ENCODE results near the gene TNPO2.
"Not testable (repeated sequence)": the region's sequence is repeated elsewhere in the genome, so short reads cannot be mapped to it uniquely, and the experiment has no call there.

Gene TNPO2

GRCh38 chr19:12730064-12730463 is 6.3 kb upstream of the TNPO2 start:
- no peak overlapping the region for H3K4me3 ChIP-seq (ENCODE audit: severe bottlenecking)
- no peaks in the 10 kb centered on the region for H3K27me3 ChIP-seq (ENCODE audit: insufficient read depth, poor library complexity, severe bottlenecking)
- H3K4me1 ChIP-seq (ENCODE audit: insufficient read depth, poor library complexity, severe bottlenecking), result no peaks in the 10 kb centered on the region
- no peak for ATAC-seq (ENCODE audit: low read depth)
- TF ChIP-seq, protein P1, sequence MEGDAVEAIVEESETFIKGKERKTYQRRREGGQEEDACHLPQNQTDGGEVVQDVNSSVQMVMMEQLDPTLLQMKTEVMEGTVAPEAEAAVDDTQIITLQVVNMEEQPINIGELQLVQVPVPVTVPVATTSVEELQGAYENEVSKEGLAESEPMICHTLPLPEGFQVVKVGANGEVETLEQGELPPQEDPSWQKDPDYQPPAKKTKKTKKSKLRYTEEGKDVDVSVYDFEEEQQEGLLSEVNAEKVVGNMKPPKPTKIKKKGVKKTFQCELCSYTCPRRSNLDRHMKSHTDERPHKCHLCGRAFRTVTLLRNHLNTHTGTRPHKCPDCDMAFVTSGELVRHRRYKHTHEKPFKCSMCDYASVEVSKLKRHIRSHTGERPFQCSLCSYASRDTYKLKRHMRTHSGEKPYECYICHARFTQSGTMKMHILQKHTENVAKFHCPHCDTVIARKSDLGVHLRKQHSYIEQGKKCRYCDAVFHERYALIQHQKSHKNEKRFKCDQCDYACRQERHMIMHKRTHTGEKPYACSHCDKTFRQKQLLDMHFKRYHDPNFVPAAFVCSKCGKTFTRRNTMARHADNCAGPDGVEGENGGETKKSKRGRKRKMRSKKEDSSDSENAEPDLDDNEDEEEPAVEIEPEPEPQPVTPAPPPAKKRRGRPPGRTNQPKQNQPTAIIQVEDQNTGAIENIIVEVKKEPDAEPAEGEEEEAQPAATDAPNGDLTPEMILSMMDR (IDR thresholded peaks at IDR 0.05; ENCODE audit: poor library complexity, severe bottlenecking), result no peak
- H3K36me3 ChIP-seq (ENCODE audit: low read depth), result peaks cover 28% of the 10 kb centered on the region
- H3K9me3 ChIP-seq (ENCODE audit: severe bottlenecking), result no peaks in the 10 kb centered on the region
- DNase-seq (ENCODE audit: low spot score), result no peak
- no peak overlapping the region for H3K27ac ChIP-seq (ENCODE audit: poor library complexity, severe bottlenecking)

GRCh38 chr19:12727745-12728433 is 4.2 kb upstream of the TNPO2 start:
- ATAC-seq (ENCODE audit: low read depth) (no peak), DNase-seq (ENCODE audit: low spot score) (no peak)
- no peak overlapping the region for H3K27ac ChIP-seq (ENCODE audit: poor library complexity, severe bottlenecking)
- TF ChIP-seq, protein P1 (IDR thresholded peaks at IDR 0.05; ENCODE audit: poor library complexity, severe bottlenecking), result no peak
- H3K4me1 ChIP-seq (ENCODE audit: insufficient read depth, poor library complexity, severe bottlenecking), result no peaks in the 10 kb centered on the region
- peaks cover 25% of the 10 kb centered on the region for H3K36me3 ChIP-seq (ENCODE audit: low read depth)
- no peak overlapping the region for H3K4me3 ChIP-seq (ENCODE audit: severe bottlenecking)
- no peaks in the 10 kb centered on the region for H3K9me3 ChIP-seq (ENCODE audit: severe bottlenecking)
- no peaks in the 10 kb centered on the region for H3K27me3 ChIP-seq (ENCODE audit: insufficient read depth, poor library complexity, severe bottlenecking)

DNA sequence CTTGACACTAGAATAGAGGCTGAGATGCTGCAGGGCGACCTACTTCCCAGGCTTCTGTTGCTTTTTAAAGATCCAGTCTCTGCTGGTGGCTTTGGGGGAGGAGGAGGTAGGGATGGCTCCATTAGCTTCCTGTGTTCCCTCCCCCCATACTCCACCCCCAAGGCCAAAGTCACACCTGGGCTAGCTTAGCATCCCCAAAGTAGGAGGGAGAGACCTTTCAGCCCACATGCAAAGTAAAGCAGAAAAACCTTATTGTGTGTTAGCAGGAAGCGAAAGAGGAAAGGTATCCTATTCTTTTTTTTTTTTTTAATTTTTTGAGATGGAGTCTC is 3.2 kb upstream of the TNPO2 start:
- TF ChIP-seq, protein P1 (IDR thresholded peaks at IDR 0.05; ENCODE audit: poor library complexity, severe bottlenecking), result no peak
- Histone ChIP-seq H3K4me1 (ENCODE audit: insufficient read depth, poor library complexity, severe bottlenecking) (no peaks in the 10 kb centered on the region), H3K27me3 (ENCODE audit: insufficient read depth, poor library complexity, severe bottlenecking) (no peaks in the 10 kb centered on the region), H3K4me3 (ENCODE audit: severe bottlenecking) (no peak overlapping the region), H3K27ac (ENCODE audit: poor library complexity, severe bottlenecking) (no peak overlapping the region), H3K9me3 (ENCODE audit: severe bottlenecking) (no peaks in the 10 kb centered on the region), H3K36me3 (ENCODE audit: low read depth) (peaks cover 18% of the 10 kb centered on the region)
- DNase-seq (ENCODE audit: low spot score) (no peak), ATAC-seq (ENCODE audit: low read depth) (no peak)

- not testable (repeated sequence) for ATAC-seq (ENCODE audit: low read depth); H3K4me1 ChIP-seq (ENCODE audit: insufficient read depth, poor library complexity, severe bottlenecking); H3K27me3 ChIP-seq (ENCODE audit: insufficient read depth, poor library complexity, severe bottlenecking); H3K9me3 ChIP-seq (ENCODE audit: severe bottlenecking); H3K4me3 ChIP-seq (ENCODE audit: severe bottlenecking); H3K27ac ChIP-seq (ENCODE audit: poor library complexity, severe bottlenecking); DNase-seq (ENCODE audit: low spot score); H3K36me3 ChIP-seq (ENCODE audit: low read depth)
These were observed 1.9 kb upstream of the TNPO2 start for GRCh38 chr19:12725612-12726011.

DNA sequence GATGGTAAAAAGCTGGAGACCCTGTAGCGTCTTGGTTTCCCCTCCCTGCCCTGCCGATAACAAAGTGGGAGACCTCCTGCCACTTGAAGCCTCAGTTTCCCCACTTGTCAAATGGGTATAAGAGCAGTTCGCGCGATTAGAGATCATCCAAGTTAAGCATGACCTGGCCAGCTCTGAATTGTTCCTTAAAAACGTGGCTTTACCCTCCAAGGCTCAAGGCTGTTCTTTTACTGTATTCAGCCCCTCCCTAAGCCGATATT is 421 bp downstream of the TNPO2 start:
- Histone ChIP-seq H3K36me3 (ENCODE audit: low read depth) (peaks cover 13% of the 10 kb centered on the region), H3K4me3 (ENCODE audit: severe bottlenecking) (peak overlapping the region; percentile 72), H3K9me3 (ENCODE audit: severe bottlenecking) (no peaks in the 10 kb centered on the region), H3K27me3 (ENCODE audit: insufficient read depth, poor library complexity, severe bottlenecking) (no peaks in the 10 kb centered on the region), H3K4me1 (ENCODE audit: insufficient read depth, poor library complexity, severe bottlenecking) (no peaks in the 10 kb centered on the region), H3K27ac (ENCODE audit: poor library complexity, severe bottlenecking) (peak overlapping the region; percentile 76)
- no peak for ATAC-seq (ENCODE audit: low read depth)
- DNase-seq (ENCODE audit: low spot score), result no peak
- TF ChIP-seq, protein P1 (IDR thresholded peaks at IDR 0.05; ENCODE audit: poor library complexity, severe bottlenecking), result no peak

Measured in RWPE2 (cell line).